Activated effector memory CD4-positive, alpha-beta T cell treated with Interleukin-2 at 50 U/mL for 16 hours (primary cell): Measurements from ENCODE around the gene PRM2.
A peak's percentile ranks its signal among the peaks of the same experiment; 100 is the strongest.
"Not testable (repeated sequence)": the region's sequence is repeated elsewhere in the genome, so short reads cannot be mapped to it uniquely, and the experiment has no call there.

ENCODE experiments used
- DNase-seq: peaks from one replicate; pipeline ENCODE4 v3.0.0-alpha.2; 2020

The PRM2 gene

DNA sequence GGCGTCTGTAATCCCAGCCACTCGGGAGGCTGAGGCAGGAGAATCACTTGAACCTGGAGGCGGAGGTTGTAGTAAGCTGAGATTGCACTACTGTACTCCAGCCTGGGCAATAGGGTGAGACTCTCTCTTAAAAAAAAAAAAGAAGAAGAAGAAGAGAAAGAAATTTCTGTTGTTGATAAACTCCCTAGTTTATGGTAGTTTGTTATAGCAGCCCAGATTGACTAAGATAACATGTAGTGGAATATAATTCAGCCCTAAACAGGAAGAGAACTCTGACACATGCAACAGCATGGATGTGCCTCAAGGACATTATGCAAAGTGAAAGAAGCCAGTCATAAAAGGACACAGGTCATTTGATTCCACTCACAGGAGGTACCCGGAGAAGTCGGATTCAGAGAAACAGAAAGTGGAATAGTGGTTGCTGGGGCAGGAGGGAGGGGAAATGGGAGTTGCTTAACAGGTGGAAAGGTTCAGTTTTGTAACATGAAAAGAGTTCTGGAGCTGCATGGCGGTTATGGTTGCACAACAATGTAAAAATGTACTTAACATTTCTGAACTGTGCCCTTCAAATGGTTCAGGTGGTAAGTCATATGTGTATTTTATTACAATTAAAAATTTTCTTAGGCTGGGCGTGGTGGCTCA, 30.8 kb upstream of the PRM2 start:
- DNase-seq, result no peak

GRCh38 chr16:11306381-11306780, 30.1 kb upstream of the PRM2 start:
- no peak for DNase-seq

- DNase-seq, result no peak
These were observed 27.3 kb upstream of the PRM2 start for GRCh38 chr16:11303405-11304138.

- no peak for DNase-seq
These were observed 26.7 kb upstream of the PRM2 start for GRCh38 chr16:11302977-11303376.

DNA sequence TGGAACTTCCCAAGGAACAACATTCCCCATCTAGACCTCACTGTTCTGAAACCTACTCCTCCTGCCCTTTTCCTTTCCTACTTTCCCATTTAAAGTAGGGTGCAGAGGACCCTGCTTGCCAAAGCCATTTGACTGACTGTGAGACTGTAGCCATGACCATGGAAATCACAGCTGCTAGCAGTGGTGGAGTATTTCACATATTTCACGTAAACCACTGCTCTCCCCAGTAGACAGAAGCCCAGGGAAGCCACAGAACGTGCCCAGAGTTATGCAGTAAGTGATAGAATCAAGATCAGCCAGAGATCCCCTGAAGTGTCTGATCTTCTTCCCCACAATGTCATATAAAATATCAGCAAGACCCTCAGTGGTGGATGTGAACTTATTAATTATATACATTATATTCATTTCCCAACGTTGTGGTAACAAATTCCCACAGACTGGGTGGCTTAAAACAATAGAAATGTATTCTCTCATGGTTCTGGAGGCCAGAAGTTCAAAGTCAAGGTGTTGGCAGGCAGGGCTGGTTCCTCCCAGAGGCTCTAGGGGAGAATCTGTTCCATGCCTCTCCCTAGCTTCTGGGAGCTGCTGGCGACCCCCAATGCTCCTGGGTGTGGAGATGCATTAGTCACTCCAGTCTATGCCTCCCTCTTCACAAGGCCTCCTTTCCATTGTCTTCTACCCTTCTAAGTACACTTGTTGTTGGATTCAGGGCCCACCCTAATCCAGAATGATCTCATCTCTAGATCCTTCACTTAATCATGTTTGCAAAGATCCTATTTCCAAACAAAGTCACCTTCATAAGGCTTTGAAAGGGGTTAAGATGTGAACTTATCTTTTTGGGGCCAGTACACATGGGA, 25.6 kb upstream of the PRM2 start:
- no peak for DNase-seq

GRCh38 chr16:11300560-11300892, 24.2 kb upstream of the PRM2 start:
- DNase-seq, result no peak

DNA sequence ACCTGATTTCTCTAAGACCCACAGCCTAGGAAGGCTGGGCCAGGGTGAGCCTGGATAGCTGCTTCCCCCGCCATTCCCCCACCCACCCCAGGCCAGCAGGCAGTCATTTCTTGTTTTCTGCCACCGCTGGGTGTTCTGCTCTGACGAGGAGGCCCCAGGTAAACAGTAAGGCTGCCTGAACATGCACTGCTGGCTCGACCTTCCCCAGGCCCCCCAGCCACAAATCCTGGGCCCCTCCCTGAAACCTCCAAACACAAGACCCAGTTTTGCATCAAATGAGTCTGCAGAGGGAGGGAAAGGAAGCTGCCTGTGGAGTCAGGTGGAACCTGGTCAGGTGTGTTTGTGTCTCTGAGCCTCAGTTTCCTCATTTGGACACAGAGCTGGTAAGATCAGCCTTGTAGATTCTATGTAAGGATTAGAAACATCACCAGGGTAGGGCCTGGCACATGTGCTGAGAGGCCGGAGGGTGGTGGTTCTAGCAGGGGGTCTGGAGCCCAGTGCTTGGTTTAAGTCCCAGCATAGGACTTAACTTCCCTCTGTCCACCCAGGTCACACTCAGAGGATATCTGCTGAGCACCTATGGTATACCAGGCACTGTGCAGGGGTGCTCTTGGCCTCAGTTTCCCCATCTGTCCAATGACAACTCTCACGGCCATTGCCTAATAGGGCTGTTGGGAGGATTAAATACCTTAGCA, 23.7 kb upstream of the PRM2 start:
- DNase-seq, result no peak

DNA sequence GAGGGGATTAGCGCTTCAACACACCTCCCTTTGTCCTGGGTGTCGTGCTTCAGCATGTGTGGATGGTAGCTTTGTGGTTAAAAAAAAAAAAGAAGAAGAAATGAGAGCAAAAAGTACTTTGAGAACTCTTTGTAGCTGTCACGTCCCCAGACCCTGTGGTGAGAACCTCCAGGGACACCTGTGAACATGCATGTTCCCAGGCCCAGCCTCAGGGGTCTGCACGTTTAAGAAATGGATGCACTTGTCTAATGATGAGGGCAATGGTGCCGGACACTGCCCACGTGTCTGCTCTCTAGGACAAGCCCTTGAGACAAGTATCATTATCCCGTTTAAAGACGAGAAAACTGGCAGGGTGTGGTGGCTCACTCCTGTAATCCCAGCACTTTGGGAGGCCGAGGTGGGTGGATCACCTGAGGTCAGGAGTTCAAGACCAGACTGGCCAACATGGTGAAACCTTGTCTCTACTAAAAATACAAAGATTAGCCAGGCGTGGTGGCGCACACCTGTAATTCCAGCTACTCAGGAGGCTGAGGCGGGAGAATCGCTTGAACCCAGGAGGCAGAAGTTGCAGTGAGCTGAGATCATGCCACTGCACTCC, 22.8 kb upstream of the PRM2 start:
- not testable (repeated sequence) for DNase-seq

DNA sequence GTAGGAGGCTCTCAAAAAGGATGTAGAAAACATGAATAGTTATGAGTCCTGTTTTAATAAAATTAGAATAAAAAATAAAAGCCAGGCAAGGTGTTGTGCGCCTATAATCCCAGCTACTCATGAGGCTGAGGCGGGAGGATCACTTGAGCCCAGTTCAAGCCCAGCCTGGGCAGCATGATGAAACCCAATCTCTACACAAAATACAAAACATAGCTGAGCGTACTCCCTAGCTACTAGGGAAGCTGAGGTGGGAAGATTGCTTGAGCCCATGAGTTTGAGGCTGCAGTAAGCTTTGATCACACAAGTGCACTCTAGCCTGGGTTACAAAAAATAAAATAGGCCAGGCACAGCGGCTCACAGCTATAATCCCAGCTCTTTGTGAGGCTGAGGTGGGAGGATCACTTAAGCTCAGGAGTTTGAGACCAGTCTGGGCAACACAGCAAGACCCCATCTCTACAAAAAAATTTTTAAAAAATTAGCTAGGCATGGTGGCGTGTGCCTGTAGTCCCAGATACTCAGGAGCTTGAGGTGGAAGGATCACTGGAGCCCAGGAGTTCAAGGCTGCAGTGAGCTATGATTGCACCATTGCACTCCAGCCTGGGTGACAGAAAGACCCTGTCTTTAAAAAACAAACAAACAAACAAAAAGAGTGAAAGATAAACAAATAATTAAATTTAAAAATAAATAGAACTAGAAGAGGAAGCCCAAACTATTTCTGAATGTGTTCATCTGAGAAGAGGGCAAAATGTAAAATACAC, 22.0 kb upstream of the PRM2 start:
- DNase-seq, result no peak

- peak; percentile 50 for DNase-seq
These were observed 21.3 kb upstream of the PRM2 start for GRCh38 chr16:11297492-11298142.

DNA sequence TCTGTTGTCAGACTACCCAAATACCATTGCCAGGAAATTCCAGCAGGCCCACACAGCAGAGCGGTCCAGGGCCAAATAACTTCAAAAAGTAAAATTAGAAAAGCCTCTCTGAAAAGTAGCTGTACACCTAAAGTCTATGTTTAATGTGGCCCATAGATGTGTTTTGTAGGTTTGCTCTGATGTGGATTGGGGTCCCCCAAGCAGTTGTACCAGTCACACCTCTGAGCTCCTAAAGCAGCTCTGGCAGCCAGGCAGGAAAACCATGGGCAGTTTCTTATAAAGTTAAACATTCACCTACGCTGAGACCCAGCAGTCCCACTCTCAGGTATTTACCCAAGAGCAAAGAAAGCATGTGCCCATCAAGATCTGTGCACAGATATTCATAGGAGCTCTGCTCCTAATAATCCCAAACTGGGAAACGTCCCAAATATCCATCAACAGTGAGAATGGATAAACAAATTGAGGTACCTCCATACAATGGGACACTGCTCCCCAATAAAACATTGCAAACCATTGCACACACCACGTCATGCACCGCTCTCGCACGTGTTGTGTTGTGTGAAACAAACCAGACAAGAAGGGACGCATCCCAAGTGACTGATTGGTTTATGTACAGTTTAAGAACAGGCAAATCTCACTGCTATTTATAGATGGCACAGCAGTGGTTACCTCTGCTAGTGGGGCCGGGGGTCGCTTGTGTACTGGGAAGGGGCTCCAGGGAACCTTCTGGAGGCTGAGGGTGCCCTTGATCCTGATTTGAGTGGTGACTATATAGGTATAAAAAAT, 20.6 kb upstream of the PRM2 start:
- DNase-seq, result no peak

GRCh38 chr16:11296351-11296705, 20.0 kb upstream of the PRM2 start:
- no peak for DNase-seq

GRCh38 chr16:11295672-11296071, 19.4 kb upstream of the PRM2 start:
- DNase-seq, result no peak

- DNase-seq, result no peak
These were observed 15.9 kb upstream of the PRM2 start for GRCh38 chr16:11292076-11292748.

GRCh38 chr16:11291091-11291703, 14.9 kb upstream of the PRM2 start:
- no peak for DNase-seq

DNA sequence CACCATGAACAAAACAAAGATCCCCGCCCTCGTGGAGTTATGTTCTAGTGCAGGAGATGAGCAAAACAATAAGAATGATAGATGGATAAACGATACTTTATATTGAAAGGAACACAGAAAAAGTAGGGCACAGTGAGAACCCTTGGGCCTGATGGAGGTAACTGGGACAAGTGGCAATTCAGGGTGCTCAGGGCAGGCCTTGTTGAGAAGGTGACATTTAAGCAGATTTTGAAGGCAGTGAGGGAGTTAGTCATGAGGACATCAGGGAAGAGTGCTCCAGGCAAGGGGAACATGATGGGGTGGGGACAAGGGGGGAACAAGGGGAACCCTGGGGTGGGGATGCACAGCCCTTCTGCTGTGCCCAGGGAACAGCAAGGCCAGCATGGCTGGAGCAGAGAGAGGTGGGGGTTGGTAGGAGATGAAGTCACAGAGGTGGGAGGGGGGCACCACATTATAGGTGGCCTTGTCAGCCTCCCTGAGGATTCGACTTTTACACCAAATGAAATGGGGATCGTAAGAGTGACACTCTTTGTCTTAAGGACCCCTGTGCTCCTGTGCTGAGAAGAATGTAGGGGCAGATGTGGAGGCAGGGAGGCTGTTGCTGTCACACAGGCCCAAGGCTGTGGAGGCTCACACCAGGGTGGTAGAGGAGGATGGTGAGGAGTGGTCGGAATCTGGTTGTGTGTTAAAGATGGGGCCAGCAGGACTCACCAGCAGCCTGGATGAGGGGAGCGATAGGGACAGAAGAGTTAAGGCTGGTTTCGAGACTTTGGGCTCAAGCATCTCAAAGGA, 14.0 kb upstream of the PRM2 start:
- no peak for DNase-seq

GRCh38 chr16:11289696-11290095, 13.4 kb upstream of the PRM2 start:
- not testable (repeated sequence) for DNase-seq

DNA sequence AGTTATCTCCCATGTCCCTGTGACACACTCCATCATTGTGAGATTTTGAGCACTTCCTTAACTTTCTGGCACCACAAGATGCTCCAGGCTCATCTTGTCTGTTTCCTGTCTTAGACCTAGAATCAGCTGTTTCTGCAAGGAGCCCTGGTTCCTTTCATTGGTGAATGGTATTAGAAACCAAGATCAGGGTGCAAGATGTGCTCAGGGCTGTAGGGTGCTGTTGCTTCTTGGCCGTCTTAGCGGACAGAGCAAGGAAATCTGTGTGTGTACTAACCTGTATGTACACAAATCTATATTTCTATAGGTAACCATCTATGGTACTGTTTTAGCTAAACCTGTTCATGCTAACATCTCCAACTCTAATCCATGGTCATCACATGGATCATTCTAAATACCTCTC, 12.9 kb upstream of the PRM2 start:
- no peak for DNase-seq

DNA sequence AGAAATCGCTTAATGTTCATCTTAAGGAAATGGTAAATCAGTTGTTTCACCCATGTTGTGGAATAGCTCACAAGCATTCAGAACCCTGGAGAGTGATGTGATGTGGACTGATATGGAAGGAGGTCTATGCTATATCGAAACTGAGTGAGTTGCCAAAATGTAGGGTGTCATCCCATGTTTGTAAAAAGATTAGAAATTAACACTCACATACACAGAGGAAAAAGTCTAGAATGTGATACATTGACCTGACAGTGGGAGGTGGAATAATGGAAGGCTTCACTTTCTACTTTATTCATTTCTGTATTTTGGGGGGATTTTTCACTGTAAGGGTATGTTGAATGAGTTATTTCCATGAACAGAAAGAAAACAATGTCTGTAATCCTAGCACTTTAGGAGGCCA, 9.6 kb upstream of the PRM2 start:
- DNase-seq, result no peak
